Measurements from ENCODE around the gene TPBG.
A peak's percentile ranks its signal among the peaks of the same experiment; 100 is the strongest.

Gene TPBG

GRCh38 chr6:82364087-82365015 is 734 bp downstream of the TPBG start (continued):
- TF ChIP-seq CTCF (tag by site-specific recombination; IDR thresholded peaks at IDR 0.05): peak; percentile 52
- no peak for TF ChIP-seq ZNF704 (tag by site-specific recombination; IDR thresholded peaks at IDR 0.05)
- TF ChIP-seq ZNF148 (tag by site-specific recombination; IDR thresholded peaks at IDR 0.05; ENCODE audit: borderline replicate concordance): no peak
- no peak for TF ChIP-seq ZNF416 (tag by site-specific recombination; IDR thresholded peaks at IDR 0.05)
- no peak; the same call in 1 of the 2 replicates for TF ChIP-seq ZNF843 (tag by site-specific recombination; IDR thresholded peaks at IDR 0.05)
- TF ChIP-seq ZNF202 (tag by site-specific recombination; IDR thresholded peaks at IDR 0.05; ENCODE audit: borderline replicate concordance): no peak
- peak; percentile 78 for TF ChIP-seq ZNF398 (tag by site-specific recombination; IDR thresholded peaks at IDR 0.05)
- TF ChIP-seq ZNF404 (tag by site-specific recombination; IDR thresholded peaks at IDR 0.05): no peak
- no peak for TF ChIP-seq ZNF184 (tag by site-specific recombination; IDR thresholded peaks at IDR 0.05)
- TF ChIP-seq GLI2 (tag by site-specific recombination; IDR thresholded peaks at IDR 0.05; ENCODE audit: borderline replicate concordance, low read depth): no peak
- TF ChIP-seq ZNF747 (tag by site-specific recombination; IDR thresholded peaks at IDR 0.05): no peak
- TF ChIP-seq SCRT2 (tag by site-specific recombination; IDR thresholded peaks at IDR 0.05): no peak
- peak; percentile 55; the same call in 1 of the 2 replicates for TF ChIP-seq ZBTB48 (tag by site-specific recombination; IDR thresholded peaks at IDR 0.05)
- TF ChIP-seq ZFP3 (tag by site-specific recombination; IDR thresholded peaks at IDR 0.05; ENCODE audit: low read depth): no peak
- TF ChIP-seq ZBTB44 (tag by site-specific recombination; IDR thresholded peaks at IDR 0.05): no peak
- TF ChIP-seq ZSCAN18 (tag by site-specific recombination; IDR thresholded peaks at IDR 0.05): no peak
- peak; percentile 100 for TF ChIP-seq PRDM10 (tag by site-specific recombination; IDR thresholded peaks at IDR 0.05)
- no peak for TF ChIP-seq YY1 (tag by site-specific recombination; IDR thresholded peaks at IDR 0.05)
- TF ChIP-seq SETDB1 (IDR thresholded peaks at IDR 0.05; ENCODE audit: insufficient read length, low read length): peak; percentile 15
- no peak for TF ChIP-seq ZNF521 (tag by site-specific recombination; IDR thresholded peaks at IDR 0.05)
- no peak for TF ChIP-seq BCL11A (tag by site-specific recombination; IDR thresholded peaks at IDR 0.05; ENCODE audit: low read depth)
- TF ChIP-seq ZNF624 (tag by site-specific recombination; IDR thresholded peaks at IDR 0.05): no peak
- TF ChIP-seq ZNF133 (tag by site-specific recombination; IDR thresholded peaks at IDR 0.05): no peak
- no peak for TF ChIP-seq ZNF433 (tag by site-specific recombination; IDR thresholded peaks at IDR 0.05; ENCODE audit: low read depth)
- no peak for TF ChIP-seq TCF7L2 (IDR thresholded peaks at IDR 0.05; ENCODE audit: borderline replicate concordance, low read depth, low read length)

Measured in HEK293 (cell line).